ENCODE data around the gene DGKZ.

The DGKZ gene

DNA sequence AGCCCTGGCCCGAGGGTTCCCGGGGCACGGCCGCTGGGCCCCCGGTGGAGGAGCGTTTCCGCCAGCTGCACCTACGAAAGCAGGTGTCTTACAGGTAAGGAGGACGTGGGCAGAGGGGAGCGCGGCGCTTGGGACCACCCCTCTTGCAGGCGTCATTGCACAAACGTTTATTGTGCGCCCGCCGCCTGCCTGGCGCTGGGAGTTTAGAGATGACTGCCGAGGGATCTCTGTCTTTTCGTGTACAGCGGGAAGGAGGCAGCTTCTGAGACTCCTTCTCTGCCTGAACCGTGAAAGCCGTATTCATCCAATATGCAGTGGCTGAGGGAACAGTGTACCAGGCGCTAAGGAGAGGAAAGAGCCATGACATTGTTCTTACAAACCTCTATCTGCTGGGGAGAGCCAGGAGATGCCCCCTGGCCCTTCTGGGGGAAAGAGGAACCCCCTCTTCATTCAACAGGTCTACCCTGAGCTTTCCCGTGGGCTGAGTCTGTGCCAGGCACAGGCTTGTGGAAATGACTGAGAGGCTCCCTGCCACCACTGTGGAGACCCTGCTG lies 13.8 kb upstream of the DGKZ start:
- Histone ChIP-seq H4K20me1 (ENCODE audit: insufficient read depth, low read length) (no peaks in the 10 kb centered on the region), H3K79me2 (ENCODE audit: low read length) (no peaks in the 10 kb centered on the region), H2AFZ (ENCODE audit: low read length) (no peak overlapping the region), H3K4me1 (ENCODE audit: low read length) (no peaks in the 10 kb centered on the region), H3K36me3 (replicated peaks; ENCODE audit: insufficient read depth, low read length) (no peaks in the 10 kb centered on the region), H3F3A (ENCODE audit: insufficient read depth, low read length) (no peaks in the 10 kb centered on the region), H3K27ac (ENCODE audit: low read length) (no peak overlapping the region), H3K4me3 (ENCODE audit: low read length) (no peak overlapping the region; the same call in 1 of the 2 replicates), H3K9me3 (replicated peaks; ENCODE audit: insufficient read depth, low read length) (no peaks in the 10 kb centered on the region), H3K9me2 (replicated peaks; ENCODE audit: insufficient read depth, low read length) (no peaks in the 10 kb centered on the region), H3K9ac (ENCODE audit: low read length) (no peak overlapping the region), H3K27me3 (replicated peaks; ENCODE audit: insufficient read depth, low read length) (peaks cover 57% of the 10 kb centered on the region), H3K4me2 (ENCODE audit: low read depth, low read length) (peak overlapping the region; percentile 41; the same call in 1 of the 2 replicates)
- DNase-seq = no peak
- TF ChIP-seq, protein P1, sequence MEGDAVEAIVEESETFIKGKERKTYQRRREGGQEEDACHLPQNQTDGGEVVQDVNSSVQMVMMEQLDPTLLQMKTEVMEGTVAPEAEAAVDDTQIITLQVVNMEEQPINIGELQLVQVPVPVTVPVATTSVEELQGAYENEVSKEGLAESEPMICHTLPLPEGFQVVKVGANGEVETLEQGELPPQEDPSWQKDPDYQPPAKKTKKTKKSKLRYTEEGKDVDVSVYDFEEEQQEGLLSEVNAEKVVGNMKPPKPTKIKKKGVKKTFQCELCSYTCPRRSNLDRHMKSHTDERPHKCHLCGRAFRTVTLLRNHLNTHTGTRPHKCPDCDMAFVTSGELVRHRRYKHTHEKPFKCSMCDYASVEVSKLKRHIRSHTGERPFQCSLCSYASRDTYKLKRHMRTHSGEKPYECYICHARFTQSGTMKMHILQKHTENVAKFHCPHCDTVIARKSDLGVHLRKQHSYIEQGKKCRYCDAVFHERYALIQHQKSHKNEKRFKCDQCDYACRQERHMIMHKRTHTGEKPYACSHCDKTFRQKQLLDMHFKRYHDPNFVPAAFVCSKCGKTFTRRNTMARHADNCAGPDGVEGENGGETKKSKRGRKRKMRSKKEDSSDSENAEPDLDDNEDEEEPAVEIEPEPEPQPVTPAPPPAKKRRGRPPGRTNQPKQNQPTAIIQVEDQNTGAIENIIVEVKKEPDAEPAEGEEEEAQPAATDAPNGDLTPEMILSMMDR (IDR thresholded peaks at IDR 0.05; ENCODE audit: low read length) = no peak
- no peak for TF ChIP-seq EZH2 (optimal IDR thresholded peaks at IDR 0.05; ENCODE audit: low read depth, low read length)
- no peak for TF ChIP-seq EZH2phosphoT487 (IDR thresholded peaks at IDR 0.05; ENCODE audit: low read length)

DNA sequence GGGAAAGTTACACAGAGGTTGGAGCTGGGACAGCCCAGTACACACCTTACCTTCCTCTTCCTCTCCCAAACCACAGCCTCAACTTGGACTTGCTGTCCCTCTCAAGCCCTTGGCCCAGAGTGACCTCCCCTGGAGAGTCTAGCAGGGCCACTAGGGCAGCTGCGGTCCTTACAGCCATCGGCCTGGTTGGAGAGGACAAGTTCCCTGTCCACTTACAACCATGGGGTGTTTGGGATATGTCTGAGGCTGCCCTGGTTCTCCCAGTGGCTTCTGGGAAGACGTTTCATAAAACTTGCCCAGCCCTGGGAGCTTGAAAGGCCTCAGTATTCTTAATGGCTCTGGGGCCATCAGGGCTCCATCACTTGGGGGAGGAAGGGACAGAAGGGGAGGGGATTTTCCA lies 13.1 kb upstream of the DGKZ start:
- DNase-seq = no peak
- no peak overlapping the region for H3K4me3 ChIP-seq (ENCODE audit: low read length)
- no peak for TF ChIP-seq EZH2phosphoT487 (IDR thresholded peaks at IDR 0.05; ENCODE audit: low read length)
- TF ChIP-seq EZH2 (optimal IDR thresholded peaks at IDR 0.05; ENCODE audit: low read depth, low read length) = no peak
- TF ChIP-seq, protein P1 (IDR thresholded peaks at IDR 0.05; ENCODE audit: low read length) = no peak
- no peak overlapping the region for H3K4me2 ChIP-seq (ENCODE audit: low read depth, low read length)
- H3K27ac ChIP-seq (ENCODE audit: low read length) = no peak overlapping the region
- no peaks in the 10 kb centered on the region for H3K4me1 ChIP-seq (ENCODE audit: low read length)
- no peaks in the 10 kb centered on the region for H4K20me1 ChIP-seq (ENCODE audit: insufficient read depth, low read length)
- H2AFZ ChIP-seq (ENCODE audit: low read length) = no peak overlapping the region
- H3K9ac ChIP-seq (ENCODE audit: low read length) = no peak overlapping the region
- peaks cover 60% of the 10 kb centered on the region for H3K27me3 ChIP-seq (replicated peaks; ENCODE audit: insufficient read depth, low read length)
- H3K79me2 ChIP-seq (ENCODE audit: low read length) = no peaks in the 10 kb centered on the region
- H3K9me2 ChIP-seq (replicated peaks; ENCODE audit: insufficient read depth, low read length) = no peaks in the 10 kb centered on the region
- no peaks in the 10 kb centered on the region for H3K9me3 ChIP-seq (replicated peaks; ENCODE audit: insufficient read depth, low read length)
- H3F3A ChIP-seq (ENCODE audit: insufficient read depth, low read length) = no peaks in the 10 kb centered on the region
- no peaks in the 10 kb centered on the region for H3K36me3 ChIP-seq (replicated peaks; ENCODE audit: insufficient read depth, low read length)

DNA sequence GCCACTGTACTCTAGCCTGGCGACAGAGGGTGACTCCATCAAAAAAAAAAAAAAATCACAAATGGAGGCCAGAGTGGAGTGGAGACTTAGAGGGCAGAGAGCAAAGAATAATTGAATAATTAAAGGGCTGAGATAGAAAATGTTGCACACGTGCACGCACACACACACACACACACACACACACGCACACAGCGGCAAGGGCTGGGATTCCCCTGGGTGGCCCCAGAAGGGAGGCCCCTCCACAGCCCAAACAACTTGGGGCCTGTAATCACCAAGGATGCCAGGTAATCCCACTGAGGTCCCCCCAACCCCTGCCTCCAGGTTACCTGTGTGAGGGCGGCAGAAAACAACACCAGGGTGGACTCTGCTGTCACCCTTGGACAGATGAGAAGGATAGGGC lies 12.0 kb upstream of the DGKZ start:
- peaks cover 53% of the 10 kb centered on the region for H3K27me3 ChIP-seq (replicated peaks; ENCODE audit: insufficient read depth, low read length)
- H3K36me3 ChIP-seq (replicated peaks; ENCODE audit: insufficient read depth, low read length) = no peaks in the 10 kb centered on the region
- no peak overlapping the region for H3K27ac ChIP-seq (ENCODE audit: low read length)
- DNase-seq = no peak
- no peaks in the 10 kb centered on the region for H3K9me3 ChIP-seq (replicated peaks; ENCODE audit: insufficient read depth, low read length)
- H4K20me1 ChIP-seq (ENCODE audit: insufficient read depth, low read length) = no peaks in the 10 kb centered on the region
- H3F3A ChIP-seq (ENCODE audit: insufficient read depth, low read length) = no peaks in the 10 kb centered on the region
- H3K79me2 ChIP-seq (ENCODE audit: low read length) = no peaks in the 10 kb centered on the region
- H2AFZ ChIP-seq (ENCODE audit: low read length) = no peak overlapping the region
- no peak overlapping the region for H3K4me2 ChIP-seq (ENCODE audit: low read depth, low read length)
- no peak overlapping the region for H3K4me3 ChIP-seq (ENCODE audit: low read length)
- H3K9me2 ChIP-seq (replicated peaks; ENCODE audit: insufficient read depth, low read length) = no peaks in the 10 kb centered on the region
- no peak overlapping the region for H3K9ac ChIP-seq (ENCODE audit: low read length)
- no peak for TF ChIP-seq EZH2phosphoT487 (IDR thresholded peaks at IDR 0.05; ENCODE audit: low read length)
- TF ChIP-seq EZH2 (optimal IDR thresholded peaks at IDR 0.05; ENCODE audit: low read depth, low read length) = no peak
- H3K4me1 ChIP-seq (ENCODE audit: low read length) = no peaks in the 10 kb centered on the region

DNA sequence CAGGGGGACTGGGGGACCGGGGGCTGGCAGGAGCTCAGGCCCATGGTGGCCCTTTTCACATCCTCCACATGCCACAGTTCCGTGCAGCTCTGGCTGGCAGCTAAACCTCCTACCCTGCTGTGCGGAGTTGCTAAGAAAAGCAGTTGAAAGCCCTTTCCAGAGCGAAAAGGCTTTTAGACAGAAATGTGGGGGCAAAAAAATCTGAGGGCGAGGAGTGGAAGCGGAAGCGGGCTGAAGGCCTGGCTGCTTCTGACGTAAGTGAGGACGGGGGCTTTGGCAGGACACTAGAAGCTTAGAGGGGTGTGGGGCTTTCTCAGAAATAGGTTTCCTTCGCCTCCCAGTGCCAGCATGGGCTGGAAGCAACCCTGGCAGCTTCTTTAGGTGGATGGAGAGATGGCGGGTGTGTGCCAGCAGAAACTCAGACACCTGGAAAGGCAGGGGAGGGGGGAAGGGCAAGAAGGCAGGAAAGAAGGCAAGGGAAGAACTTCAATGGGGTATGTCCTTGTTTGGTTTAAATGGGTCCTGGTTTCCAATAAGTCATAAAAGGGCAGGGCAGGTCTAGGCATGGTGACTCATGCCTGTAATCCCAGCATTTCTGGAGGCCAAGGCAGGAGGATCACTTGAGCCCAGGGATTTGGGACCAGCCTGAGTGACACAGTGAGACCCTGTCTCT lies 11.2 kb upstream of the DGKZ start:
- DNase-seq = no peak
- Histone ChIP-seq H3K9me2 (replicated peaks; ENCODE audit: insufficient read depth, low read length) (no peaks in the 10 kb centered on the region), H3K36me3 (replicated peaks; ENCODE audit: insufficient read depth, low read length) (no peaks in the 10 kb centered on the region), H3K79me2 (ENCODE audit: low read length) (no peaks in the 10 kb centered on the region), H3K27ac (ENCODE audit: low read length) (no peak overlapping the region), H4K20me1 (ENCODE audit: insufficient read depth, low read length) (no peaks in the 10 kb centered on the region), H3K9ac (ENCODE audit: low read length) (no peak overlapping the region), H3K27me3 (replicated peaks; ENCODE audit: insufficient read depth, low read length) (peaks cover 45% of the 10 kb centered on the region), H3F3A (ENCODE audit: insufficient read depth, low read length) (no peaks in the 10 kb centered on the region), H3K4me3 (ENCODE audit: low read length) (no peak overlapping the region), H3K9me3 (replicated peaks; ENCODE audit: insufficient read depth, low read length) (no peaks in the 10 kb centered on the region), H3K4me1 (ENCODE audit: low read length) (no peaks in the 10 kb centered on the region), H3K4me2 (ENCODE audit: low read depth, low read length) (no peak overlapping the region), H2AFZ (ENCODE audit: low read length) (no peak overlapping the region)
- TF ChIP-seq EZH2phosphoT487 (IDR thresholded peaks at IDR 0.05; ENCODE audit: low read length) (no peak), EZH2 (optimal IDR thresholded peaks at IDR 0.05; ENCODE audit: low read depth, low read length) (no peak)
- TF ChIP-seq, protein P1 (IDR thresholded peaks at IDR 0.05; ENCODE audit: low read length) = no peak
